NB4 (cell line): ENCODE results near the gene NKX2-2.

Experiments
- CTCF ChIP-seq: IDR thresholded peaks from one replicate; pipeline ENCODE4 v1.5.1; 2012; ENCODE audit warnings: low read depth, low read length
- MYC ChIP-seq: IDR thresholded peaks from 2 replicates; pipeline ENCODE4 v1.6.1; 2011; ENCODE audit warnings: low read depth, low read length
- POLR2A ChIP-seq: IDR thresholded peaks from 2 replicates; pipeline ENCODE4 v1.6.1; 2011; ENCODE audit warnings: mild to moderate bottlenecking; ENCODE audit not compliant: insufficient read length; ENCODE audit errors: extremely low read depth

- TF ChIP-seq CTCF (no peak), MYC (no peak), POLR2A (no peak)
Measured at GRCh38 chr20:21523281-21523868, 9.5 kb upstream of the NKX2-2 start.
